PC-3 (cell line): Measurements from ENCODE around the gene PPP4R1. TPM values are rescaled to one million over a fixed set of nuclear protein-coding genes. Genes with fewer than 3 reads are reported as not detected.

Experiments used
- ATAC-seq: fragments of 200-7000 bp; cut with Tn5 transposase; 2 replicates; pipeline ENCODE4 v1.9.1; 2020; ENCODE audit warnings: mild to moderate bottlenecking, moderate library complexity
- BruUV-seq: library from RNA; stranded (reverse); fragments of 400-500 nt; replicated peaks from 2 replicates; lab custom pipeline; 2021; lab: Mats Ljungman, UMichigan
- CTCF ChIA-PET: fragments of 300-600 bp; sonication (Branson Sonifier 250); formaldehyde crosslinking; loops from one replicate; lab custom pipeline; 2022; ENCODE audit warnings: antibody characterized with exemption; lab: Charles Lee
- POLR2A ChIA-PET: fragments of 300-600 bp; sonication (Branson Sonifier 250); formaldehyde crosslinking; loops from one replicate; lab custom pipeline; 2022; ENCODE audit warnings: antibody characterized with exemption; ENCODE audit not compliant: unreplicated experiment; lab: Charles Lee
- DNase-seq: peaks from one replicate; pipeline ENCODE4 v3.0.0-alpha.2; 2015
- H2AFZ ChIP-seq: fragments of 300-600 bp; sonication (generic); 2 replicates; pipeline ENCODE4 v1.6.0; 2016; ENCODE audit warnings: antibody characterized with exemption, low read length
- H3F3A ChIP-seq: fragments of 300-600 bp; sonication (generic); one replicate; pipeline ENCODE4 v1.6.0; 2017; ENCODE audit warnings: antibody characterized with exemption, low read length, control low read depth, mild to moderate bottlenecking; ENCODE audit not compliant: unreplicated experiment
- H3K27ac ChIP-seq: fragments of 300-600 bp; sonication (generic); 2 replicates; pipeline ENCODE4 v1.5.1; 2016; ENCODE audit warnings: mild to moderate bottlenecking, low read length
- H3K27me3 ChIP-seq: fragments of 300-600 bp; sonication (generic); 2 replicates; pipeline ENCODE4 v1.6.1; 2016; ENCODE audit warnings: low read length, mixed read lengths
- H3K36me3 ChIP-seq: fragments of 300-600 bp; sonication (generic); 2 replicates; pipeline ENCODE4 v1.6.1; 2016; ENCODE audit warnings: low read depth, mixed run types, low read length, mixed read lengths
- H3K4me1 ChIP-seq: fragments of 300-600 bp; sonication (generic); 2 replicates; pipeline ENCODE4 v1.5.1; 2016; ENCODE audit warnings: low read length; ENCODE audit not compliant: insufficient read depth
- H3K4me2 ChIP-seq: fragments of 300-600 bp; sonication (generic); 2 replicates; pipeline ENCODE4 v1.6.0; 2016; ENCODE audit warnings: low read length
- H3K4me3 ChIP-seq: fragments of 300-600 bp; sonication (generic); 2 replicates; pipeline ENCODE4 v1.5.1; 2016; ENCODE audit warnings: mild to moderate bottlenecking, low read length, mixed read lengths
- H3K79me2 ChIP-seq: fragments of 300-600 bp; sonication (generic); 2 replicates; pipeline ENCODE4 v1.6.1; 2017; ENCODE audit warnings: low read length, mixed read lengths
- H3K9ac ChIP-seq: fragments of 300-600 bp; sonication (generic); 2 replicates; pipeline ENCODE4 v1.6.0; 2016; ENCODE audit warnings: mild to moderate bottlenecking, low read length
- H3K9me2 ChIP-seq: fragments of 300-600 bp; sonication (generic); replicated peaks from 2 replicates; pipeline ENCODE4 v1.6.1; 2016; ENCODE audit warnings: mixed run types, low read length, mixed read lengths
- H3K9me3 ChIP-seq: fragments of 300-600 bp; sonication (generic); 2 replicates; pipeline ENCODE4 v1.6.1; 2016; ENCODE audit warnings: low read length, mixed read lengths
- H4K20me1 ChIP-seq: fragments of 300-600 bp; sonication (generic); 2 replicates; pipeline ENCODE4 v1.6.1; 2016; ENCODE audit warnings: low read length, mixed read lengths
- EZH2 ChIP-seq: fragments of 300-600 bp; sonication (generic); IDR thresholded peaks from one replicate; pipeline ENCODE4 v1.6.1; 2017; ENCODE audit warnings: antibody characterized with exemption, mild to moderate bottlenecking, low read length; ENCODE audit not compliant: unreplicated experiment
- EZH2phosphoT487 ChIP-seq: fragments of 300-600 bp; sonication (generic); IDR thresholded peaks from 2 replicates; pipeline ENCODE4 v1.6.1; 2018; ENCODE audit warnings: mild to moderate bottlenecking, antibody characterized with exemption, low read length, borderline replicate concordance
- intact Hi-C: fragments of 100-400 bp; cut with micrococcal nuclease; formaldehyde crosslinking; loops from 2 replicates; pipeline ENCODE4 v1.9.0; 2023
- total RNA-seq: library from RNA; depleted of rRNA; stranded (reverse); fragments of >200 nt; gene quantifications from 2 replicates; pipeline ENCODE4 v1.2.3, GENCODE V29; 2014
- TF ChIP-seq, protein P1 (sequence below): fragments of 300-600 bp; sonication (generic); conservative IDR thresholded peaks from 2 replicates; pipeline ENCODE4 v1.5.1; 2017; ENCODE audit warnings: antibody characterized with exemption, low read depth, mild to moderate bottlenecking, low read length

PPP4R1 gene
- total RNA-seq, 1 experiment from 2014 or later, result 154 TPM

DNA sequence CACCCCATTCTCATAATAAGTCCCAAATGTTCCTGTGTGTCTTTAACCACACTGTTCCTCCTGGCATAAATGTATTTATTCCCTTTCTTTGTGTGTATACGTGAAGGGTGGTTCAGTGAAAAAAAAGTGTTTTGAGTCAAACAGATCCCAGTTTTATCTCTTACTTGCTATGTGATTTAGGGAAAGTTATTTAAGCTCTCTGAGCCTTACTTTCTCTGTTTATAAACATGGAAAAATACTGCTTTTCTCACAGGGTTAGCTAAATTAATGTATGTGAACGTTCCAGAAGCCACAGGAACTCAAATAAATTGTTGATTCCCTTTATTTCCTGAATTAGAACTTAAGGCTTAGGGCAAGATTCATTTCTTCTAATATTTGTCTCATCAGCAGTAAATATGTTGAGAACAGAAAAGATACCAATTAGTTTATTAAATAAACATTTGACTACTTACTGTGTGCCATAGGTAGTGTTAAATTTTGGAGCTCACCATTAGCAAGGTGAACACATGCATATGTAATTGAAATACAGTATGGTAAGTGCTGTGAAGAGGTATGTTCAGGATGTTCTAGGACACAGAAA lies 105.8 kb downstream of the PPP4R1 start:
- Histone ChIP-seq H3K9me3 (no peaks in the 10 kb centered on the region), H3K9me2 (no peaks in the 10 kb centered on the region), H3K9ac (no peak overlapping the region), H3K36me3 (peaks cover 1% of the 10 kb centered on the region; the same call in 1 of the 2 replicates), H4K20me1 (0 out of 2 replicates have a peak, but pooled peaks cover 11% of the 10 kb centered on the region), H3F3A (peaks cover 2% of the 10 kb centered on the region), H3K79me2 (peaks cover 79% of the 10 kb centered on the region), H2AFZ (no peak overlapping the region), H3K27me3 (no peaks in the 10 kb centered on the region), H3K4me2 (no peak overlapping the region), H3K4me1 (peaks cover 34% of the 10 kb centered on the region), H3K27ac (no peak overlapping the region), H3K4me3 (no peak overlapping the region)
- ChIA-PET POLR2A (no interaction called here), CTCF (no interaction called here)
- DNase-seq (no peak), ATAC-seq (no peak)
- intact Hi-C loops, result loop anchor here (5.0 kb wide), 1 partner anchor 221 kb away; no protein-coding TSS in a partner anchor
- TF ChIP-seq EZH2phosphoT487 (no peak), EZH2 (no peak)
- TF ChIP-seq, protein P1, sequence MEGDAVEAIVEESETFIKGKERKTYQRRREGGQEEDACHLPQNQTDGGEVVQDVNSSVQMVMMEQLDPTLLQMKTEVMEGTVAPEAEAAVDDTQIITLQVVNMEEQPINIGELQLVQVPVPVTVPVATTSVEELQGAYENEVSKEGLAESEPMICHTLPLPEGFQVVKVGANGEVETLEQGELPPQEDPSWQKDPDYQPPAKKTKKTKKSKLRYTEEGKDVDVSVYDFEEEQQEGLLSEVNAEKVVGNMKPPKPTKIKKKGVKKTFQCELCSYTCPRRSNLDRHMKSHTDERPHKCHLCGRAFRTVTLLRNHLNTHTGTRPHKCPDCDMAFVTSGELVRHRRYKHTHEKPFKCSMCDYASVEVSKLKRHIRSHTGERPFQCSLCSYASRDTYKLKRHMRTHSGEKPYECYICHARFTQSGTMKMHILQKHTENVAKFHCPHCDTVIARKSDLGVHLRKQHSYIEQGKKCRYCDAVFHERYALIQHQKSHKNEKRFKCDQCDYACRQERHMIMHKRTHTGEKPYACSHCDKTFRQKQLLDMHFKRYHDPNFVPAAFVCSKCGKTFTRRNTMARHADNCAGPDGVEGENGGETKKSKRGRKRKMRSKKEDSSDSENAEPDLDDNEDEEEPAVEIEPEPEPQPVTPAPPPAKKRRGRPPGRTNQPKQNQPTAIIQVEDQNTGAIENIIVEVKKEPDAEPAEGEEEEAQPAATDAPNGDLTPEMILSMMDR, result no peak
- no TSS peak for BruUV-seq

DNA sequence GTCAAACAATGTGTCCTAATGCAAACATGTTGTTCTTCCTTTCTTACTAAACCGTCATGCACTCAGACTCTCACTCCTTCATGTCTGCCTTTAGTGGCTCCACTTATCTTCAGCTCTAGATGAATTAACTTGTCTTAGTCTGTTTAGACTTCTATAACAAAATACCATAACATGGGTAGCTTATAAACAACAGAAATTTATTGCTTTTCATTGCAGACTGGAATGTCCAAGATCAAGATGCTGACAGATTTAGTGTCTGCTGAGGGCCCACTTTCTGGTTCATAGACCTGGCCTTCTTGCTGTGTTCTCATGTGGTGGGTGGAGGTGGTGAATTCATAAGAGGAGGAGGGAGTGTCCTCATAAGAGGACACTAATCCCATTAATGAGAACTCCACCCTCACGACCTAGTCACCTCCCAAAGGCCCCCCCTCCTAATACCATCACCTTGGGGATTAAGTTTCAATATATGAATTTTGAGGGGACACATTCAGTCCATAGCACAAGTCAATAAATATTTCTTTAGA lies 106.7 kb downstream of the PPP4R1 start:
- ChIA-PET CTCF (no interaction called here), POLR2A (interaction anchor here (0.6 kb wide), 1 partner anchor 144 kb away, joined by 4 read pairs; no protein-coding TSS in a partner anchor)
- H3K9ac ChIP-seq, result no peak overlapping the region
- TF ChIP-seq, protein P1, result no peak
- TF ChIP-seq EZH2phosphoT487 (no peak), EZH2 (no peak)
- no TSS peak for BruUV-seq
- no peak overlapping the region for H3K4me3 ChIP-seq
- no peak overlapping the region for H2AFZ ChIP-seq
- peaks cover 78% of the 10 kb centered on the region for H3K79me2 ChIP-seq
- H3K36me3 ChIP-seq, result peaks cover 6% of the 10 kb centered on the region; the same call in 1 of the 2 replicates
- 0 out of 2 replicates have a peak, but pooled peaks cover 11% of the 10 kb centered on the region for H4K20me1 ChIP-seq
- no peak overlapping the region for H3K4me2 ChIP-seq
- H3K27me3 ChIP-seq, result no peaks in the 10 kb centered on the region
- no peaks in the 10 kb centered on the region for H3K9me3 ChIP-seq
- peaks cover 26% of the 10 kb centered on the region for H3K4me1 ChIP-seq
- DNase-seq (no peak), ATAC-seq (no peak)
- no peaks in the 10 kb centered on the region for H3K9me2 ChIP-seq
- no peaks in the 10 kb centered on the region for H3F3A ChIP-seq
- H3K27ac ChIP-seq, result no peak overlapping the region
- intact Hi-C loops, result loop anchor here (5.0 kb wide), 1 partner anchor 220 kb away; no protein-coding TSS in a partner anchor
